Measurements from ENCODE around the gene CENPO.

CENPO gene

DNA sequence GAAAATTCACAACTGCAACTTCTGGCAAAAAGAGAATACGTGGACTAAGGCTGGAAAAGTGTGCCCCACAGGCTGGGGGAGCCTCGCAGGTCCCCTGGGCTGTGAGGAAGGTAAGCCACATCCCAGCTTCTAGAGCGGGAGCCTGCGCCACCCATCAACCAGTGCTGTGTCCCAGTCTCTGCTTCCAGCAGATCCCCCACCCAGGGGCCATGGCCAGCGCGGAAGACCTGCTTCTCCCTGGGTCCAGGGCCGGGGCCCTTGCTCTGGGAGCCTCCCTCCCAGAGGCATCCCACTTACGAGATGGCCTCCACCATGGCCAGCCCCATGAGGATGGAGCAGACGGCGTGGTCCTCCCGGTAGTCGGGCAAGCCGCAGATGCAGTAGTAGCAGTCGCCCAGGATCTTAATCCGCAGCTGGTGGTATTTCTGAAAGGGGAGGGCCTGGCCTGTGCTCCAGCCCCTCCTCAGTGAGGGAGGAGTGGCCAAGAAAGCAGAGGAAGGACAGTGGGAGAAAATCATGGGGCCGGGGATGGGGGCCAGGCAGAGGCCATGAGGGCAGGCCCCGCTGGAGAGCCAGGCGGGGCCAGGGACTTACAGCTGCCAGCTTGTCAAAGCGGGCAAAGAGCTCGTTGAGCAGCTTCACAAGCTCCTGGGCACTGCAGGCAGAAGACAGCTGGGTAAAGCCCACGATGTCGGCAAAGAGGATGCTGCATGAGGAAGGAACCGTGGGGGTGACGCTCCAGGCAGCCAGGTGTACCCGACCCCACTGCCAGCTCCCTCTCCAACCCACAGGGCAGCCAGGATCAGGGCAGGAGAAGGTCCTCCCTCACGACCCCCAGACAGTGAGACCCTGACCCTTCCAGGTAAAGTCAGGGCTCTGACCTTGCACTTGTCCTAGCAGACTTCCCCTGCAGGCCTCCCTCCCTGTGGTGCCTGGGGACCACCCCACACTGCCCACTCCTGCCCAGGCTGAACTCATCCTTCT, 48.0 kb downstream of the CENPO start:
- Mint-ChIP-seq H3K36me3 (ENCODE audit: insufficient read depth) (peaks cover 3% of the 10 kb centered on the region), H3K27me3 (no peaks in the 10 kb centered on the region), H3K4me1 (ENCODE audit: low read depth in 2 of 2) (peaks cover 0 to 2% of the 10 kb centered on the region in 2 donors), H3K4me3 (no peak overlapping the region), H3K9me3 (no peaks in the 10 kb centered on the region), H3K27ac (peak overlapping the region in 1 of 2 donors; percentile 31)
- ATAC-seq (replicated peaks) (no peak), DNase-seq (no peak)

GRCh38 chr2:24842081-24843050, 49.1 kb downstream of the CENPO start:
- Mint-ChIP-seq H3K27ac (peak overlapping the region; percentile 31 to 35), H3K9me3 (no peaks in the 10 kb centered on the region), H3K4me1 (ENCODE audit: low read depth in 2 of 2) (peaks cover 0 to 2% of the 10 kb centered on the region in 2 donors), H3K36me3 (ENCODE audit: insufficient read depth) (peaks cover 3% of the 10 kb centered on the region), H3K27me3 (no peaks in the 10 kb centered on the region), H3K4me3 (no peak overlapping the region)
- no peak for ATAC-seq (replicated peaks)
- no peak for DNase-seq

- peaks cover 0 to 2% of the 10 kb centered on the region in 2 donors for H3K4me1 Mint-ChIP-seq (ENCODE audit: low read depth in 2 of 2)
- no peaks in the 10 kb centered on the region for H3K9me3 Mint-ChIP-seq
- H3K27ac Mint-ChIP-seq: peak overlapping the region in 1 of 2 donors; percentile 39
- DNase-seq: no peak
- H3K4me3 Mint-ChIP-seq: no peak overlapping the region
- peaks cover 3% of the 10 kb centered on the region for H3K36me3 Mint-ChIP-seq (ENCODE audit: insufficient read depth)
- no peak for ATAC-seq (replicated peaks)
- H3K27me3 Mint-ChIP-seq: no peaks in the 10 kb centered on the region
Observed at GRCh38 chr2:24843330-24843860, 50.2 kb downstream of the CENPO start.

- ATAC-seq (replicated peaks): no peak
- H3K36me3 Mint-ChIP-seq (ENCODE audit: insufficient read depth): peaks cover 3% of the 10 kb centered on the region
- H3K9me3 Mint-ChIP-seq: no peaks in the 10 kb centered on the region
- no peak overlapping the region for H3K4me3 Mint-ChIP-seq
- H3K4me1 Mint-ChIP-seq (ENCODE audit: low read depth in 2 of 2): peaks cover 0 to 2% of the 10 kb centered on the region in 2 donors
- no peaks in the 10 kb centered on the region for H3K27me3 Mint-ChIP-seq
- H3K27ac Mint-ChIP-seq: peak overlapping the region in 1 of 2 donors; percentile 39
- DNase-seq: no peak
Observed at GRCh38 chr2:24844023-24844685, 50.9 kb downstream of the CENPO start.

GRCh38 chr2:24845691-24846090, 52.5 kb downstream of the CENPO start:
- H3K4me1 Mint-ChIP-seq (ENCODE audit: low read depth in 2 of 2): peaks cover 0 to 2% of the 10 kb centered on the region in 2 donors
- no peak overlapping the region for H3K4me3 Mint-ChIP-seq
- H3K36me3 Mint-ChIP-seq (ENCODE audit: insufficient read depth): peaks cover 3% of the 10 kb centered on the region
- H3K27me3 Mint-ChIP-seq: no peaks in the 10 kb centered on the region
- no peaks in the 10 kb centered on the region for H3K9me3 Mint-ChIP-seq
- ATAC-seq (replicated peaks): no peak
- DNase-seq: no peak
- no peak overlapping the region for H3K27ac Mint-ChIP-seq

- ATAC-seq (replicated peaks): no peak
- Mint-ChIP-seq H3K27me3 (no peaks in the 10 kb centered on the region), H3K36me3 (ENCODE audit: insufficient read depth) (no peaks in the 10 kb centered on the region), H3K4me3 (no peak overlapping the region), H3K27ac (no peak overlapping the region), H3K4me1 (ENCODE audit: low read depth in 2 of 2) (no peaks in the 10 kb centered on the region), H3K9me3 (no peaks in the 10 kb centered on the region)
- no peak for DNase-seq
Observed at GRCh38 chr2:24850944-24851343, 57.7 kb downstream of the CENPO start.

GRCh38 chr2:24852026-24852425, 58.8 kb downstream of the CENPO start:
- DNase-seq (no peak), ATAC-seq (replicated peaks) (no peak)
- H3K27me3 Mint-ChIP-seq: no peaks in the 10 kb centered on the region
- no peak overlapping the region for H3K27ac Mint-ChIP-seq
- H3K36me3 Mint-ChIP-seq (ENCODE audit: insufficient read depth): no peaks in the 10 kb centered on the region
- no peaks in the 10 kb centered on the region for H3K9me3 Mint-ChIP-seq
- H3K4me3 Mint-ChIP-seq: no peak overlapping the region
- H3K4me1 Mint-ChIP-seq (ENCODE audit: low read depth in 2 of 2): peaks cover 0 to 2% of the 10 kb centered on the region in 2 donors

DNA sequence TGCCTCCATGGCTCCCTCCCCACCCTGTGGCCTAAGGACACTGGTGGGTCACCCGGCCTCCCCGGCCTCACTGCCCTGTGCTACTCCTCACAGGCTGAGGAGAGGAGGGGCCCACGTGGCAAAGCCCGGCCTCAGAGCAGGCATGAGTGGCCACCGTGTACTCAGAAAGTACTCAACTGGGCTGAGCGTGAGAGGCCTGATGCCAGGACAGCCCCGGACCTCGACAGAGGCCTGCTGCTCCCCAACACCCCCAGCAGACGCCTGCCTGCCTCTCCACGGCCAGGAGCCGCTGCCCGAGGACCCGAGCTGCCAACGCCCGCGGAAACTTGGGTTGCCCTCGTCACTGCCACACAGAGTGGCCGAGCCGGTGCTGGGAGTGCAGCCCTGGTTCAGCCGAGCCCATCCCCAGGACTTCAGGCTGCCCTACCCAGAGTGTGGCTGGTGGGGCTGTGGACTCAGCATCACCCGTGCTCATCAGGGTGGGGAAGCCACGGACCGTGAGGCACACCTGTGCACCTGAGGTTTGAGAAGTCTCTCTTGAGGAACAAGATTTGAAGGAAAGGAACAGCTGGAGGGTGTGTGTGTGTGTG, 59.3 kb downstream of the CENPO start:
- no peak overlapping the region for H3K4me3 Mint-ChIP-seq
- peaks cover 2% of the 10 kb centered on the region for H3K36me3 Mint-ChIP-seq (ENCODE audit: insufficient read depth)

GRCh38 chr2:24853046-24853445, 59.8 kb downstream of the CENPO start:
- H3K9me3 Mint-ChIP-seq: no peaks in the 10 kb centered on the region
- H3K27me3 Mint-ChIP-seq: no peaks in the 10 kb centered on the region
- peaks cover 5% of the 10 kb centered on the region for H3K36me3 Mint-ChIP-seq (ENCODE audit: insufficient read depth)
- DNase-seq (no peak), ATAC-seq (replicated peaks) (no peak)
- peaks cover 0 to 2% of the 10 kb centered on the region in 2 donors for H3K4me1 Mint-ChIP-seq (ENCODE audit: low read depth in 2 of 2)
- no peak overlapping the region for H3K4me3 Mint-ChIP-seq
- H3K27ac Mint-ChIP-seq: no peak overlapping the region

More for the DNA sequence above, 59.3 kb downstream of the CENPO start:
- no peaks in the 10 kb centered on the region for H3K27me3 Mint-ChIP-seq
- H3K4me1 Mint-ChIP-seq (ENCODE audit: low read depth in 2 of 2): peaks cover 0 to 2% of the 10 kb centered on the region in 2 donors
- no peak for DNase-seq
- H3K9me3 Mint-ChIP-seq: no peaks in the 10 kb centered on the region
- ATAC-seq (replicated peaks): no peak
- no peak overlapping the region for H3K27ac Mint-ChIP-seq

GRCh38 chr2:24853996-24854395, 60.8 kb downstream of the CENPO start:
- Mint-ChIP-seq H3K9me3 (no peaks in the 10 kb centered on the region), H3K4me1 (ENCODE audit: low read depth in 2 of 2) (peaks cover 0 to 2% of the 10 kb centered on the region in 2 donors), H3K4me3 (no peak overlapping the region), H3K27me3 (no peaks in the 10 kb centered on the region), H3K27ac (peak overlapping the region; percentile 41 to 62), H3K36me3 (ENCODE audit: insufficient read depth) (peaks cover 5% of the 10 kb centered on the region)
- ATAC-seq (replicated peaks): no peak
- no peak for DNase-seq

DNA sequence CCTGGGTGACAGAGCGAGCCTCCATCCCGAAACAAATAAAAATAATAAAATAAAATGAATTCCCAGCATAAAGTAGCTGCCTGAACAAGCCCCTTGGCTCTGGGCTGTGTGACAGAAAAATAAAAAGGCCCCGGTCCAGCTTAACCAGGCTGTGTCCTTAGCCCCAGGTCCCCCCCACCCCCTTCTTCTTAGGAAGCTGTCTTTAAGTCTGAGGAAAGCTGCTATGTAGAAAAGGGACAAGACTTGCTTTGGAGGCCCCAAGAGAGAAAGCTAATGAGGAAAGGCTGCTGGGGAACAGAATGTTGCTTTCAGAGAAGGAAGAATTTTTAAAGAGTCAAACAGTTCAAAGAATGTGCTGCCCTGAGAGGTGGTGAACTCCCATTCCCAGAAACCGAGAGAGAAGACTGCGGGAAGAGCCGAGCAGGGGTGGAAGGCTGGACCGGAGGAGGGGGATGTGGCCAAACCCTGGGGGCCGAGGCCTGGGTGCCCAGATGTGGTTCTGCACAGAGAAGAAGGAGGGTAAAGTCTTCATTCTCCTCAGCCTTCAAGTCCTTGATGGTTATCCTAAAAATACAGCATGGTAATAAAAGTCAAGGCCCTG, 61.9 kb downstream of the CENPO start:
- peaks cover 5% of the 10 kb centered on the region for H3K36me3 Mint-ChIP-seq (ENCODE audit: insufficient read depth)
- no peak overlapping the region for H3K4me3 Mint-ChIP-seq
- peaks cover 0 to 4% of the 10 kb centered on the region in 2 donors for H3K4me1 Mint-ChIP-seq (ENCODE audit: low read depth in 2 of 2)
- peak overlapping the region; percentile 3 to 71 for H3K27ac Mint-ChIP-seq
- no peaks in the 10 kb centered on the region for H3K9me3 Mint-ChIP-seq
- no peaks in the 10 kb centered on the region for H3K27me3 Mint-ChIP-seq
- no peak for ATAC-seq (replicated peaks)
- no peak for DNase-seq

- peaks cover 0 to 4% of the 10 kb centered on the region in 2 donors for H3K4me1 Mint-ChIP-seq (ENCODE audit: low read depth in 2 of 2)
- no peak for DNase-seq
- peak overlapping the region; percentile 3 to 71 for H3K27ac Mint-ChIP-seq
- no peak for ATAC-seq (replicated peaks)
- H3K36me3 Mint-ChIP-seq (ENCODE audit: insufficient read depth): peaks cover 5% of the 10 kb centered on the region
- no peak overlapping the region for H3K4me3 Mint-ChIP-seq
- H3K9me3 Mint-ChIP-seq: no peaks in the 10 kb centered on the region
- no peaks in the 10 kb centered on the region for H3K27me3 Mint-ChIP-seq
Observed at GRCh38 chr2:24855726-24856125, 62.5 kb downstream of the CENPO start.

Measured in effector memory CD8-positive, alpha-beta T cell (primary cell).